GM12878 (cell line): ENCODE results near the gene CLSTN2. TPM values are rescaled to one million over a fixed set of nuclear protein-coding genes. Genes with fewer than 3 reads are reported as not detected.

Experiments
- ATAC-seq: fragments of 200-7000 bp; cut with Tn5 transposase; 3 replicates; pipeline ENCODE4 v1.9.1; 2020; ENCODE audit warnings: mild to moderate bottlenecking, moderate library complexity
- BruUV-seq: library from RNA; stranded (reverse); fragments of 400-500 nt; replicated peaks from 2 replicates; lab custom pipeline; 2021; lab: Mats Ljungman, UMichigan
- CTCF ChIA-PET: fragments of 300-600 bp; sonication (Branson Sonifier 250); formaldehyde crosslinking; extraction: SDS; loops from one replicate; lab custom pipeline; 2021; ENCODE audit warnings: inconsistent platforms; lab: Yijun Ruan, JAX
- POLR2A ChIA-PET: fragments of 350-600 bp; formaldehyde crosslinking; extraction: SDS; loops from one replicate; lab custom pipeline; 2021; ENCODE audit warnings: inconsistent platforms; lab: Charles Lee
- RAD21 ChIA-PET: fragments of 300-600 bp; sonication (Branson Sonifier 250); formaldehyde crosslinking; loops from one replicate; lab custom pipeline; 2023; ENCODE audit warnings: antibody characterized with exemption; ENCODE audit not compliant: unreplicated experiment; lab: Charles Lee
- SMC1A ChIA-PET: fragments of 300-600 bp; sonication (Branson Sonifier 250); formaldehyde crosslinking; loops from one replicate; lab custom pipeline; 2023; ENCODE audit not compliant: unreplicated experiment, uncharacterized antibody; lab: Charles Lee
- DNase-seq: peaks from one replicate; pipeline ENCODE4 v3.0.0-alpha.2; 2011; ENCODE audit warnings: low read depth, low spot score
- FAIRE-seq: peaks from 3 replicates; lab custom pipeline; 2011; peaks lifted over from hg19 to GRCh38; lab: Jason Lieb, UNC
- H2AFZ ChIP-seq: 2 replicates; pipeline ENCODE4 v1.6.0; 2011; ENCODE audit warnings: low read depth, low read length, control low read depth; ENCODE audit not compliant: control insufficient read depth
- H3K27ac ChIP-seq: 2 replicates; pipeline ENCODE4 v1.5.1; 2011; ENCODE audit warnings: control low read depth; ENCODE audit not compliant: control insufficient read depth, insufficient read depth
- H3K27me3 ChIP-seq, 2 experiments: replicated peaks in 1 of 2; 2 replicates each; pipeline versions ENCODE4 v1.6.0 to v1.6.1; 2011; ENCODE audit warnings: low read length in 1 of 2; ENCODE audit not compliant: control insufficient read depth in 2 of 2, insufficient read depth in 2 of 2
- H3K36me3 ChIP-seq, 2 experiments: 2 replicates each; pipeline ENCODE4 v1.5.1; 2011; ENCODE audit warnings: low read length in 1 of 2; ENCODE audit not compliant: control insufficient read depth in 2 of 2, insufficient read depth in 2 of 2
- H3K4me1 ChIP-seq: 2 replicates; pipeline ENCODE4 v1.6.1; 2011; ENCODE audit warnings: mild to moderate bottlenecking, low read length, moderate library complexity, mixed read lengths; ENCODE audit not compliant: control insufficient read depth, insufficient read depth
- H3K4me2 ChIP-seq: 2 replicates; pipeline ENCODE4 v1.6.0; 2011; ENCODE audit warnings: control low read depth; ENCODE audit not compliant: control insufficient read depth, insufficient read depth
- H3K4me3 ChIP-seq: fragments of 200-600 bp; sonication (generic); 2 replicates; pipeline ENCODE4 v1.5.1; 2016
- H3K79me2 ChIP-seq: 2 replicates; pipeline ENCODE4 v1.6.0; 2011; ENCODE audit warnings: low read length; ENCODE audit not compliant: control insufficient read depth, insufficient read depth
- H3K9ac ChIP-seq: 2 replicates; pipeline ENCODE4 v1.8.0; 2011; ENCODE audit warnings: low read length, control low read depth, mixed read lengths; ENCODE audit not compliant: control insufficient read depth, insufficient read depth
- H3K9me3 ChIP-seq: replicated peaks from 3 replicates; pipeline ENCODE4 v1.5.1; 2011; ENCODE audit warnings: mild to moderate bottlenecking, low read length; ENCODE audit not compliant: control insufficient read depth, insufficient read depth
- H4K20me1 ChIP-seq: 2 replicates; pipeline ENCODE4 v1.6.0; 2011; ENCODE audit not compliant: control insufficient read depth, insufficient read depth
- ASH2L ChIP-seq: fragments of 300-600, 200-600 bp; sonication (generic); IDR thresholded peaks from 2 replicates; pipeline ENCODE4 v1.6.1; 2017; ENCODE audit warnings: low read depth, mild to moderate bottlenecking, borderline replicate concordance
- BMI1 ChIP-seq: fragments of 450-650 bp; IDR thresholded peaks from 2 replicates; pipeline ENCODE4 v1.6.1; 2016; ENCODE audit warnings: mild to moderate bottlenecking, moderate library complexity, borderline replicate concordance
- CBX3 ChIP-seq: fragments of 200-600 bp; sonication (generic); IDR thresholded peaks from 2 replicates; pipeline ENCODE4 v1.6.1; 2016; ENCODE audit warnings: low read depth, borderline replicate concordance
- CREB1 ChIP-seq: IDR thresholded peaks from 2 replicates; pipeline ENCODE4 v1.6.1; 2012; ENCODE audit warnings: low read depth, mild to moderate bottlenecking, inconsistent platforms
- CUX1 ChIP-seq: IDR thresholded peaks from 2 replicates; pipeline ENCODE4 v1.6.1; 2012; ENCODE audit warnings: improper control_type of control experiment, low read depth, low read length; ENCODE audit not compliant: insufficient replicate concordance
- ESRRA ChIP-seq: IDR thresholded peaks from 2 replicates; pipeline ENCODE4 v1.6.1; 2012; ENCODE audit warnings: mild to moderate bottlenecking, low read length, improper control_type of control experiment
- KAT2A ChIP-seq: conservative IDR thresholded peaks from 2 replicates; pipeline ENCODE4 v1.6.1; 2011; ENCODE audit warnings: low read depth, low read length; ENCODE audit not compliant: control insufficient read depth
- MTA2 ChIP-seq: fragments of 450-650 bp; IDR thresholded peaks from 2 replicates; pipeline ENCODE4 v1.6.1; 2016; ENCODE audit warnings: low read depth, mild to moderate bottlenecking, moderate library complexity
- MYB ChIP-seq: fragments of 150-350 bp; IDR thresholded peaks from 2 replicates; pipeline ENCODE4 v1.6.1; 2014; ENCODE audit warnings: mild to moderate bottlenecking, low read depth, low read length, borderline replicate concordance
- POLR2A ChIP-seq: IDR thresholded peaks from 2 replicates; pipeline ENCODE4 v1.6.1; 2011; ENCODE audit warnings: low read depth, mild to moderate bottlenecking, low read length
- RBBP5 ChIP-seq: fragments of 200-600 bp; sonication (generic); conservative IDR thresholded peaks from 2 replicates; pipeline ENCODE4 v1.6.1; 2016
- SPI1 ChIP-seq: IDR thresholded peaks from 2 replicates; pipeline ENCODE4 v1.6.1; 2011; ENCODE audit warnings: low read depth, mild to moderate bottlenecking, low read length, moderate library complexity, borderline replicate concordance; ENCODE audit not compliant: insufficient read depth
- TCF3 ChIP-seq: IDR thresholded peaks from 2 replicates; pipeline ENCODE4 v1.6.1; 2012; ENCODE audit warnings: low read depth, mild to moderate bottlenecking, low read length, borderline replicate concordance; ENCODE audit not compliant: insufficient read depth
- WGBS: methylation state at CpG from one replicate; pipeline ENCODE4 v1.1.6; 2016; ENCODE audit warnings: low lambda C conversion rate; ENCODE audit not compliant: insufficient replicate concordance, insufficient coverage; ENCODE audit errors: missing lambda C conversion rate; 5-methylcytosine and 5-hydroxymethylcytosine counted together
- in situ Hi-C: fragments of 300-500 bp; cut with MboI; formaldehyde crosslinking; loops from 9 replicates; pipeline ENCODE4 v1.14.3; 2018; ENCODE audit warnings: mixed read lengths
- intact Hi-C: fragments of 100-400 bp; cut with micrococcal nuclease; formaldehyde crosslinking; loops from one replicate; pipeline ENCODE4 v1.14.2; 2022; ENCODE audit not compliant: unreplicated experiment
- polyA plus RNA-seq, 11 experiments: library from polyadenylated mRNA; depleted of rRNA in 4 of 11; unstranded in 6 of 11; stranded (reverse) in 5 of 11; fragments of >200 nt; fragmentation: Nextera tagmentation in 4 of 11; fragmentation: Illumina TruSeq in 1 of 11; extraction: Ambion mirVana in 4 of 11; extraction: Trizol in 1 of 11; gene quantifications; 1 replicate in 1 of 11; 2 replicates in 10 of 11; pipeline versions ENCODE4 v1.2.1 to v1.2.3, GENCODE V29; 2011 to 2016; ENCODE audit warnings: inconsistent platforms in 2 of 11, missing spikeins in 2 of 11, low read depth in 1 of 11
- total RNA-seq, 4 experiments: library from RNA; depleted of rRNA in 3 of 4; stranded (reverse); fragments of >200 nt in 3 of 4; fragmentation: Illumina TruSeq in 1 of 4; extraction: Trizol in 1 of 4; gene quantifications; 2 replicates each; pipeline versions ENCODE4 v1.2.1 to v1.2.3, GENCODE V29; 2013 to 2021
- TF ChIP-seq, protein P1 (sequence below): fragments of 450-650 bp; formaldehyde crosslinking; IDR thresholded peaks from 2 replicates; pipeline ENCODE4 v1.5.0; 2022; ENCODE audit warnings: mild to moderate bottlenecking, missing genetic modification characterization
- TF ChIP-seq, protein P2 (sequence below): IDR thresholded peaks from 2 replicates; pipeline ENCODE4 v1.6.1; 2011; ENCODE audit warnings: low read depth, mild to moderate bottlenecking, low read length, moderate library complexity, borderline replicate concordance; ENCODE audit errors: extremely low read depth

The CLSTN2 gene
- total and polyA plus RNA-seq, 10 of the 15 experiments (the other 5 are each of a cell fraction or from before 2014, with no cell fraction given): under 0.01 to 0.10 (median under 0.01) TPM; not detected in 5

- ChIA-PET SMC1A (no interaction called here), POLR2A (no interaction called here), RAD21 (no interaction called here)
- Histone ChIP-seq H3K27me3 (no peaks in the 10 kb centered on the region; a peak in 1 of 4 replicates), H3K4me1 (no peaks in the 10 kb centered on the region), H3K36me3 (no peaks in the 10 kb centered on the region), H3K4me2 (no peak overlapping the region), H3K27ac (no peak overlapping the region), H3K9ac (no peak overlapping the region), H3K79me2 (no peaks in the 10 kb centered on the region)
- in situ Hi-C loops: no loop called here
- 4% methylated on average over 3 of the region's 3 CpGs for WGBS
- intact Hi-C loops: no loop called here
- DNase-seq: no peak
- no peak for TF ChIP-seq POLR2A
- TF ChIP-seq, protein P1, sequence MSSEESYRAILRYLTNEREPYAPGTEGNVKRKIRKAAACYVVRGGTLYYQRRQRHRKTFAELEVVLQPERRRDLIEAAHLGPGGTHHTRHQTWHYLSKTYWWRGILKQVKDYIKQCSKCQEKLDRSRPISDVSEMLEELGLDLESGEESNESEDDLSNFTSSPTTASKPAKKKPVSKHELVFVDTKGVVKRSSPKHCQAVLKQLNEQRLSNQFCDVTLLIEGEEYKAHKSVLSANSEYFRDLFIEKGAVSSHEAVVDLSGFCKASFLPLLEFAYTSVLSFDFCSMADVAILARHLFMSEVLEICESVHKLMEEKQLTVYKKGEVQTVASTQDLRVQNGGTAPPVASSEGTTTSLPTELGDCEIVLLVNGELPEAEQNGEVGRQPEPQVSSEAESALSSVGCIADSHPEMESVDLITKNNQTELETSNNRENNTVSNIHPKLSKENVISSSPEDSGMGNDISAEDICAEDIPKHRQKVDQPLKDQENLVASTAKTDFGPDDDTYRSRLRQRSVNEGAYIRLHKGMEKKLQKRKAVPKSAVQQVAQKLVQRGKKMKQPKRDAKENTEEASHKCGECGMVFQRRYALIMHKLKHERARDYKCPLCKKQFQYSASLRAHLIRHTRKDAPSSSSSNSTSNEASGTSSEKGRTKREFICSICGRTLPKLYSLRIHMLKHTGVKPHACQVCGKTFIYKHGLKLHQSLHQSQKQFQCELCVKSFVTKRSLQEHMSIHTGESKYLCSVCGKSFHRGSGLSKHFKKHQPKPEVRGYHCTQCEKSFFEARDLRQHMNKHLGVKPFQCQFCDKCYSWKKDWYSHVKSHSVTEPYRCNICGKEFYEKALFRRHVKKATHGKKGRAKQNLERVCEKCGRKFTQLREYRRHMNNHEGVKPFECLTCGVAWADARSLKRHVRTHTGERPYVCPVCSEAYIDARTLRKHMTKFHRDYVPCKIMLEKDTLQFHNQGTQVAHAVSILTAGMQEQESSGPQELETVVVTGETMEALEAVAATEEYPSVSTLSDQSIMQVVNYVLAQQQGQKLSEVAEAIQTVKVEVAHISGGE (CRISPR knock-in tag): no peak
- TF ChIP-seq ASH2L: no peak
- TF ChIP-seq CUX1: no peak
- no peak for TF ChIP-seq CREB1
- no peak for TF ChIP-seq CBX3
- no peak for TF ChIP-seq RBBP5
- TF ChIP-seq ESRRA: no peak
- no peak for TF ChIP-seq TCF3
- TF ChIP-seq SPI1: no peak
- TF ChIP-seq MTA2: no peak
- TF ChIP-seq MYB: no peak
- TF ChIP-seq KAT2A: no peak
- TF ChIP-seq, protein P2, sequence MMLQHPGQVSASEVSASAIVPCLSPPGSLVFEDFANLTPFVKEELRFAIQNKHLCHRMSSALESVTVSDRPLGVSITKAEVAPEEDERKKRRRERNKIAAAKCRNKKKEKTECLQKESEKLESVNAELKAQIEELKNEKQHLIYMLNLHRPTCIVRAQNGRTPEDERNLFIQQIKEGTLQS: no peak
- TF ChIP-seq BMI1: no peak
- TF ChIP-seq, all 136 proteins: peak for 0
- no peaks in the 10 kb centered on the region for H4K20me1 ChIP-seq
- H2AFZ ChIP-seq: no peak overlapping the region
- no peak for FAIRE-seq
- no peak overlapping the region for H3K4me3 ChIP-seq
- no peaks in the 10 kb centered on the region for H3K9me3 ChIP-seq
- CTCF ChIA-PET: no interaction called here
- ATAC-seq: no peak
- no TSS peak for BruUV-seq
These were observed 573.6 kb downstream of the CLSTN2 start for GRCh38 chr3:140508550-140508949.
